WERI-Rb-1 (cell line): Measurements from ENCODE around the gene FOXE1.

Experiments
- DNase-seq: peaks from one replicate; pipeline ENCODE4 v3.0.0-alpha.2; 2020
- H3K27ac ChIP-seq: fragments of 250-450 bp; sonication (Bioruptor Pico); 2 replicates; pipeline ENCODE4 v1.5.1; 2020; ENCODE audit warnings: mild to moderate bottlenecking, moderate library complexity
- H3K27me3 ChIP-seq: fragments of 250-450 bp; sonication (Bioruptor Pico); 2 replicates; pipeline ENCODE4 v1.5.1; 2021; ENCODE audit warnings: mild to moderate bottlenecking, low read depth, moderate library complexity; ENCODE audit not compliant: insufficient read depth, severe bottlenecking
- H3K36me3 ChIP-seq: fragments of 250-450 bp; sonication (Bioruptor Pico); 2 replicates; pipeline ENCODE4 v1.5.1; 2020; ENCODE audit warnings: mild to moderate bottlenecking, moderate library complexity
- H3K4me3 ChIP-seq: 2 replicates; pipeline ENCODE4 v1.5.1; 2011; ENCODE audit warnings: low read depth, mild to moderate bottlenecking, control low read depth, low read length
- H3K9me3 ChIP-seq: fragments of 250-450 bp; sonication (Bioruptor Pico); 2 replicates; pipeline ENCODE4 v1.5.1; 2021; ENCODE audit warnings: mild to moderate bottlenecking, moderate library complexity; ENCODE audit not compliant: severe bottlenecking
- CTCF ChIP-seq: IDR thresholded peaks from 2 replicates; pipeline ENCODE4 v1.5.1; 2011; ENCODE audit warnings: low read depth, mild to moderate bottlenecking, control low read depth, inconsistent platforms, low read length

FOXE1 gene

GRCh38 chr9:97873425-97873824 lies 20.4 kb downstream of the FOXE1 start:
- H3K27ac ChIP-seq, result no peak overlapping the region
- H3K4me3 ChIP-seq, result no peak overlapping the region
- no peak for DNase-seq
- no peaks in the 10 kb centered on the region for H3K27me3 ChIP-seq
- H3K9me3 ChIP-seq, result no peaks in the 10 kb centered on the region
- TF ChIP-seq CTCF, result no peak
- H3K36me3 ChIP-seq, result no peaks in the 10 kb centered on the region

GRCh38 chr9:97873882-97874281 lies 20.9 kb downstream of the FOXE1 start:
- no peak for DNase-seq
- no peaks in the 10 kb centered on the region for H3K9me3 ChIP-seq

GRCh38 chr9:97874624-97875023 lies 21.6 kb downstream of the FOXE1 start:
- H3K27ac ChIP-seq, result no peak overlapping the region
- H3K36me3 ChIP-seq, result no peaks in the 10 kb centered on the region
- no peak overlapping the region for H3K4me3 ChIP-seq
- TF ChIP-seq CTCF, result no peak
- no peaks in the 10 kb centered on the region for H3K9me3 ChIP-seq
- DNase-seq, result no peak
- H3K27me3 ChIP-seq, result no peaks in the 10 kb centered on the region

More at GRCh38 chr9:97873882-97874281, 20.9 kb downstream of the FOXE1 start:
- Histone ChIP-seq H3K27ac (no peak overlapping the region), H3K4me3 (no peak overlapping the region), H3K27me3 (no peaks in the 10 kb centered on the region), H3K36me3 (no peaks in the 10 kb centered on the region)
- TF ChIP-seq CTCF, result no peak

- no peak overlapping the region for H3K27ac ChIP-seq
These were observed 22.1 kb downstream of the FOXE1 start for GRCh38 chr9:97875111-97875510.

GRCh38 chr9:97876061-97876460 lies 23.0 kb downstream of the FOXE1 start:
- Histone ChIP-seq H3K36me3 (no peaks in the 10 kb centered on the region), H3K4me3 (no peak overlapping the region), H3K27ac (no peak overlapping the region), H3K9me3 (no peaks in the 10 kb centered on the region), H3K27me3 (no peaks in the 10 kb centered on the region)
- TF ChIP-seq CTCF, result no peak
- DNase-seq, result no peak

More at GRCh38 chr9:97875111-97875510, 22.1 kb downstream of the FOXE1 start:
- no peak overlapping the region for H3K4me3 ChIP-seq
- no peaks in the 10 kb centered on the region for H3K36me3 ChIP-seq
- TF ChIP-seq CTCF, result no peak
- no peak for DNase-seq
- H3K27me3 ChIP-seq, result no peaks in the 10 kb centered on the region
- no peaks in the 10 kb centered on the region for H3K9me3 ChIP-seq

GRCh38 chr9:97880336-97880735 lies 27.3 kb downstream of the FOXE1 start:
- no peak for TF ChIP-seq CTCF
- Histone ChIP-seq H3K27ac (no peak overlapping the region), H3K27me3 (no peaks in the 10 kb centered on the region), H3K36me3 (no peaks in the 10 kb centered on the region), H3K9me3 (no peaks in the 10 kb centered on the region), H3K4me3 (no peak overlapping the region)
- no peak for DNase-seq
